Mucosa of descending colon (tissue), 3 donors: ENCODE data around the gene PRDM1. TPM values are rescaled to one million over a fixed set of nuclear protein-coding genes. Genes with fewer than 3 reads are reported as not detected.
A peak's percentile ranks its signal among the peaks of the same experiment; 100 is the strongest.

Experiments used
- ATAC-seq: fragments of 200-7000 bp; cut with Tn5 transposase; one replicate; pipeline ENCODE4 v1.9.1; 2020; ENCODE audit warnings: mild to moderate bottlenecking, moderate library complexity
- DNase-seq, 3 donors: peaks; one replicate each; pipeline ENCODE4 v3.0.0-alpha.2; 2020
- H3K36me3 ChIP-seq: fragments of 200-600 bp; one replicate; pipeline ENCODE4 v1.8.0; 2021; ENCODE audit warnings: low read depth, mild to moderate bottlenecking
- H3K4me1 ChIP-seq: fragments of 200-600 bp; one replicate; pipeline ENCODE4 v1.8.0; 2021; ENCODE audit warnings: low read depth, mild to moderate bottlenecking
- H3K4me3 ChIP-seq: fragments of 200-600 bp; one replicate; pipeline ENCODE4 v1.8.0; 2021; ENCODE audit warnings: mild to moderate bottlenecking
- H3K9me3 ChIP-seq: fragments of 200-600 bp; one replicate; pipeline ENCODE4 v1.8.0; 2021; ENCODE audit warnings: mild to moderate bottlenecking
- intact Hi-C, 2 donors: fragments of 100-400 bp; cut with DNase I in 1 of 2; cut with micrococcal nuclease in 1 of 2; formaldehyde crosslinking; loops; one replicate each; pipeline versions ENCODE4 v1.11.0 to v1.11.1; 2022; cut with DNase I, micrococcal nuclease
- total RNA-seq, 3 donors: library from RNA; stranded (reverse); fragmentation: NEBNext Ultra II Directional in 2 of 3; extraction: Animal tissue kit (Norgen Biotek cat#: 25700) in 2 of 3; gene quantifications; one replicate each; pipeline versions ENCODE4 v1.2.1 to v1.2.4, GENCODE V29; 2021 to 2023
- TF ChIP-seq, protein P1 (sequence below): fragments of 200-600 bp; IDR thresholded peaks from one replicate; pipeline ENCODE4 v1.8.0; 2022; ENCODE audit warnings: antibody characterized with exemption, mild to moderate bottlenecking
- donor health status: DM: no; HTN: no; CAD: no; lungs with moderate emphysema.
- donor health status: DM: no; HTN: no; CAD: no.
- donor health status: DM: no; HTN: yes; CAD: no.

PRDM1 gene
- total RNA-seq, 3 donors from 2014 or later = 10.5 to 30.7 (median 23.4) TPM

DNA sequence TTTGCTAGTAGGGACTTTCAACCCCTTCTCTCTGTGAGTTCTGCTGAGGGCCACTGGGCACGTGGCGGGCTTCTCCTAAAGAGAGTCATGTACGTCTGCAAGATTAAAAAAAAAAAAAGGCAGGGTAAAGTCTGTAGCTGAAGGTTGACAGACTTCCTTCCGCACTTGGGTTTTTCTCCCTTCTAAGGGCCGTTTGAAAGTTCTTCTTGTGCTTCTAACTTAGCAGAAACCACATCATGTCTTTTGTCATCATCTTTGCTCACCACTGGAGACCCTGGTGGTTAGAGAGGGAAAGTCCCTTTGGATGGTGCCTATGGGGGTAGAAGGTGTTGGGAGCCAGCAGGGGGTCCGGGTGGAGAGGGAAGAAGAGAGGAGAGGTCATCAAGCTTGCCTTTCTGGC, 31.4 kb downstream of the PRDM1 start:
- H3K4me3 ChIP-seq = no peak overlapping the region
- H3K4me1 ChIP-seq = no peaks in the 10 kb centered on the region
- H3K9me3 ChIP-seq = no peaks in the 10 kb centered on the region
- intact Hi-C loops = no loop called here
- TF ChIP-seq, protein P1, sequence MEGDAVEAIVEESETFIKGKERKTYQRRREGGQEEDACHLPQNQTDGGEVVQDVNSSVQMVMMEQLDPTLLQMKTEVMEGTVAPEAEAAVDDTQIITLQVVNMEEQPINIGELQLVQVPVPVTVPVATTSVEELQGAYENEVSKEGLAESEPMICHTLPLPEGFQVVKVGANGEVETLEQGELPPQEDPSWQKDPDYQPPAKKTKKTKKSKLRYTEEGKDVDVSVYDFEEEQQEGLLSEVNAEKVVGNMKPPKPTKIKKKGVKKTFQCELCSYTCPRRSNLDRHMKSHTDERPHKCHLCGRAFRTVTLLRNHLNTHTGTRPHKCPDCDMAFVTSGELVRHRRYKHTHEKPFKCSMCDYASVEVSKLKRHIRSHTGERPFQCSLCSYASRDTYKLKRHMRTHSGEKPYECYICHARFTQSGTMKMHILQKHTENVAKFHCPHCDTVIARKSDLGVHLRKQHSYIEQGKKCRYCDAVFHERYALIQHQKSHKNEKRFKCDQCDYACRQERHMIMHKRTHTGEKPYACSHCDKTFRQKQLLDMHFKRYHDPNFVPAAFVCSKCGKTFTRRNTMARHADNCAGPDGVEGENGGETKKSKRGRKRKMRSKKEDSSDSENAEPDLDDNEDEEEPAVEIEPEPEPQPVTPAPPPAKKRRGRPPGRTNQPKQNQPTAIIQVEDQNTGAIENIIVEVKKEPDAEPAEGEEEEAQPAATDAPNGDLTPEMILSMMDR = no peak
- DNase-seq = peak in 1 of 3 donors; percentile 61
- no peaks in the 10 kb centered on the region for H3K36me3 ChIP-seq
- peak; percentile 27 for ATAC-seq

DNA sequence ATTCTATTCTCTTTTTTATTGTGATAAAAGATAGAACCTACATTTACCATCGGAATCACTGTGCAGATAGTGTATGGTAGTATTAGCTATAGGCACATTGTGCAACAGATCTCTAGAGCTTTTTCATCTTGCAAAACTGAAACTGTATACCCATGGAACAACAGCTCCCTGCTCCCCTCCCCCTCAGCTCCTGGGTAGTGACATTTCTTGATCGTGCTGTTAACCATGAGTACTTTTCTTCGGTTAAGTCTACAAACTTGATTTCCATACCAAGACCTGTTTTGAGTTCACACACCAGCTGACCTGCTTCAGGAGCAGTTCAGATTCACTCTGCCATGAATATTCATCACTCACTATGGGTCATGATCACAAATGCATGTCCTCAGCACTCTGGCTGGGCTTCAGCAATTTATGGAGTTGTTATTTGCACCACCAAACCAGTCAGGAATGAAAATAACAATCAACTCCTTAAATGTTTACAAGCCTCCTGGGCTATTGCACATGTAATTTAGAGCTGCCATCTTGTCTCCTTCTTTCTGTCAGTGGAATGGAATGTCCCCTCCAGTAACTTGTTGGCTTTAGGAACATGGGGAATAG, 32.8 kb downstream of the PRDM1 start:
- no peak overlapping the region for H3K4me3 ChIP-seq
- H3K36me3 ChIP-seq = no peaks in the 10 kb centered on the region
- DNase-seq = peak in 1 of 3 donors; percentile 9
- TF ChIP-seq, protein P1 = no peak
- no peaks in the 10 kb centered on the region for H3K9me3 ChIP-seq
- ATAC-seq = no peak
- no peaks in the 10 kb centered on the region for H3K4me1 ChIP-seq
- intact Hi-C loops = no loop called here

DNA sequence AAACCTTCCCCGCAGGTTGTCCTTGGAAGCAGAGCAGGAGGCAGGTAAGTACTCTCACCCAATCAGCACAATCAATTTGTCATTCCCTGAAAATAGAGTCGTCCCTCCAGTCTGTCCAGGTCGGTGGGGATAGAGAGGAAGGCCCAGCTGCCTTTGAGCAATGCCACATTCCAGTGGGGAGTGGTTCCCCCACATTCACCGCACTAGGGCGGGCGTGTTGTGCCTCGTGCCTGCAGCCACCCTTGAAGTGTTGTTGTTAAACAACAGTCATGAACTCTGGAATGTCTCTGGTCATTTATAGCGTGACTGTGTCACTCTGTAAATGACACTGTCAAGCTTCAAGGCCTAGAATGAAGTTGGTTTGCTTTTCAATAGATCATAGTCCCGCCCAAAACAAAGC, 33.4 kb downstream of the PRDM1 start:
- H3K4me1 ChIP-seq = no peaks in the 10 kb centered on the region
- DNase-seq (peak; percentile 49 to 67 (median 67)), ATAC-seq (peak; percentile 91)
- H3K36me3 ChIP-seq = no peaks in the 10 kb centered on the region
- no peaks in the 10 kb centered on the region for H3K9me3 ChIP-seq
- intact Hi-C loops = no loop called here
- TF ChIP-seq, protein P1 = no peak
- H3K4me3 ChIP-seq = no peak overlapping the region

- peaks cover under 1% of the 10 kb centered on the region for H3K4me1 ChIP-seq
- intact Hi-C loops = no loop called here
- H3K9me3 ChIP-seq = no peaks in the 10 kb centered on the region
- DNase-seq (no peak), ATAC-seq (peak; percentile 27)
- no peaks in the 10 kb centered on the region for H3K36me3 ChIP-seq
- TF ChIP-seq, protein P1 = no peak
- no peak overlapping the region for H3K4me3 ChIP-seq
Measured at GRCh38 chr6:106120006-106120405, 33.9 kb downstream of the PRDM1 start.

DNA sequence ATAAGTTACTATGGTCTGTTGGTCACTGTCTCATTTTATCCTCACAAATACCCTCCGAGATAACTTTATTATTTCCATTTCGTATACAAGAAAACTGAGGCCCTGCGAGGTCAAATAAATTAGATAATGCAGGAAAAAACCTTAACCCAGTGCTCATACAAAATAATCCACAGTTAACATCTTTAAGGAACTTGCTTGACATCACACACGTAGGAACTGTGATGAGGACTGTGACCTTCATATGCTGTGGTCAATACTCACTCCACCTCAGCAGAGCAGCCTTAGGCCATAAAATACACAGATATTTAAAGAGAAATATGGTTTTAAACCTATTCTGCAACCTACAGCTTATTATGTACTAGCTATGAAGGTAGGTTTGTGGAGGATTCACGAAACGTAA, 34.3 kb downstream of the PRDM1 start:
- TF ChIP-seq, protein P1 = no peak
- intact Hi-C loops = no loop called here
- H3K36me3 ChIP-seq = no peaks in the 10 kb centered on the region
- ATAC-seq = no peak
- no peak overlapping the region for H3K4me3 ChIP-seq
- peak in 1 of 3 donors; percentile 0 for DNase-seq
- H3K9me3 ChIP-seq = no peaks in the 10 kb centered on the region
- H3K4me1 ChIP-seq = peaks cover 4% of the 10 kb centered on the region
